Caco-2 (cell line): ENCODE data around the gene VPS45. TPM values are rescaled to one million over a fixed set of nuclear protein-coding genes. Genes with fewer than 3 reads are reported as not detected.

Experiments used
- BruUV-seq: library from RNA; stranded (reverse); fragments of 400-500 nt; replicated peaks from 2 replicates; lab custom pipeline; 2021; lab: Mats Ljungman, UMichigan
- CTCF ChIA-PET: fragments of 300-600 bp; sonication (Branson Sonifier 250); formaldehyde crosslinking; loops from one replicate; lab custom pipeline; 2022; ENCODE audit warnings: antibody characterized with exemption; lab: Charles Lee
- POLR2A ChIA-PET: fragments of 300-600 bp; sonication (Branson Sonifier 250); formaldehyde crosslinking; loops from one replicate; lab custom pipeline; 2022; ENCODE audit warnings: antibody characterized with exemption; lab: Charles Lee
- DNase-seq, 2 experiments: peaks; one replicate each; pipeline versions ENCODE4 v3.0.0 to v3.0.0-alpha.2; 2020 to 2022
- H3K27me3 ChIP-seq: replicated peaks from 2 replicates; pipeline ENCODE4 v1.6.0; 2011; ENCODE audit warnings: low read length; ENCODE audit not compliant: control insufficient read depth, insufficient read depth
- H3K36me3 ChIP-seq: 2 replicates; pipeline ENCODE4 v1.5.1; 2011; ENCODE audit warnings: low read length; ENCODE audit not compliant: control insufficient read depth, insufficient read depth
- H3K4me1 ChIP-seq: fragments of 250-450 bp; sonication (Bioruptor Pico); 2 replicates; pipeline ENCODE4 v1.5.1; 2020; ENCODE audit warnings: mild to moderate bottlenecking
- H3K4me3 ChIP-seq: 2 replicates; pipeline ENCODE4 v1.5.1; 2011; ENCODE audit warnings: low read depth, mild to moderate bottlenecking, control low read depth, low read length
- H3K9me3 ChIP-seq: fragments of 250-450 bp; sonication (Bioruptor Pico); 2 replicates; pipeline ENCODE4 v1.5.1; 2020; ENCODE audit warnings: mild to moderate bottlenecking, moderate library complexity
- H3K27ac Mint-ChIP-seq: one replicate; pipeline ENCODE4 v1.8.0; 2022; ENCODE audit warnings: mixed read lengths; ENCODE audit not compliant: unreplicated experiment
- H3K27me3 Mint-ChIP-seq: one replicate; pipeline ENCODE4 v1.8.0; 2022; ENCODE audit warnings: mixed read lengths; ENCODE audit not compliant: insufficient read depth, unreplicated experiment
- H3K36me3 Mint-ChIP-seq: one replicate; pipeline ENCODE4 v1.8.0; 2022; ENCODE audit warnings: mild to moderate bottlenecking, mixed read lengths; ENCODE audit not compliant: insufficient read depth, unreplicated experiment
- H3K4me1 Mint-ChIP-seq: one replicate; pipeline ENCODE4 v1.8.0; 2022; ENCODE audit warnings: low read depth, mixed read lengths; ENCODE audit not compliant: unreplicated experiment
- H3K4me3 Mint-ChIP-seq: one replicate; pipeline ENCODE4 v1.8.0; 2022; ENCODE audit warnings: mild to moderate bottlenecking, moderate library complexity, mixed read lengths; ENCODE audit not compliant: unreplicated experiment
- H3K9me3 Mint-ChIP-seq: one replicate; pipeline ENCODE4 v1.8.0; 2022; ENCODE audit warnings: mixed read lengths; ENCODE audit not compliant: unreplicated experiment
- CTCF ChIP-seq, 2 experiments: fragments of 200-600 bp in 1 of 2; IDR thresholded peaks; 1 replicate in 1 of 2; 2 replicates in 1 of 2; pipeline versions ENCODE4 v1.5.1 to v1.8.0; 2011 to 2022; ENCODE audit warnings: antibody characterized with exemption in 1 of 2, control low read depth in 1 of 2, inconsistent platforms in 1 of 2, low read depth in 1 of 2, low read length in 1 of 2, mild to moderate bottlenecking in 1 of 2, moderate library complexity in 1 of 2; ENCODE audit not compliant: insufficient read depth in 1 of 2, severe bottlenecking in 1 of 2, unreplicated experiment in 1 of 2
- intact Hi-C: fragments of 100-400 bp; cut with micrococcal nuclease; formaldehyde crosslinking; loops from one replicate; pipeline ENCODE4 v1.10.0; 2022; ENCODE audit not compliant: unreplicated experiment
- total RNA-seq: library from RNA; stranded (reverse); gene quantifications from 2 replicates; pipeline ENCODE4 v1.2.3, GENCODE V29; 2022

Gene VPS45
- total RNA-seq, 1 experiment from 2014 or later = 19.8 TPM

GRCh38 chr1:150173141-150173585 is 105.6 kb downstream of the VPS45 start:
- BruUV-seq = no TSS peak
- CTCF ChIA-PET = interaction anchor here (1.4 kb wide), 1 partner anchor 14 kb away, joined by 7 read pairs; no protein-coding TSS in a partner anchor

GRCh38 chr1:150176593-150176992 is 109.0 kb downstream of the VPS45 start:
- Mint-ChIP-seq H3K36me3 (no peaks in the 10 kb centered on the region), H3K27me3 (no peaks in the 10 kb centered on the region), H3K9me3 (no peaks in the 10 kb centered on the region), H3K4me1 (peaks cover 22% of the 10 kb centered on the region), H3K4me3 (no peak overlapping the region), H3K27ac (no peak overlapping the region)
- TF ChIP-seq CTCF (IDR thresholded peaks at IDR 0.05; ENCODE audit: insufficient read depth in 1 of 2, low read depth in 1 of 2, low read length in 1 of 2, severe bottlenecking in 1 of 2, unreplicated experiment in 1 of 2) = no peak
- H3K4me1 ChIP-seq = peaks cover 17% of the 10 kb centered on the region
- H3K9me3 ChIP-seq = no peaks in the 10 kb centered on the region
- intact Hi-C loops = no loop called here
- CTCF ChIA-PET = no interaction called here
- BruUV-seq = no TSS peak
- DNase-seq = no peak
- no peak overlapping the region for H3K4me3 ChIP-seq
- no peaks in the 10 kb centered on the region for H3K36me3 ChIP-seq
- no peaks in the 10 kb centered on the region for H3K27me3 ChIP-seq
- POLR2A ChIA-PET = no interaction called here

More at GRCh38 chr1:150173141-150173585, 105.6 kb downstream of the VPS45 start:
- Mint-ChIP-seq H3K9me3 (no peaks in the 10 kb centered on the region), H3K4me3 (no peak overlapping the region), H3K36me3 (no peaks in the 10 kb centered on the region), H3K27ac (peak overlapping the region; percentile 31), H3K27me3 (no peaks in the 10 kb centered on the region), H3K4me1 (peaks cover 22% of the 10 kb centered on the region)
- no peak for DNase-seq
- TF ChIP-seq CTCF (IDR thresholded peaks at IDR 0.05; ENCODE audit: insufficient read depth in 1 of 2, low read depth in 1 of 2, low read length in 1 of 2, severe bottlenecking in 1 of 2, unreplicated experiment in 1 of 2) = no peak
- POLR2A ChIA-PET = no interaction called here
- Histone ChIP-seq H3K4me1 (peaks cover 17% of the 10 kb centered on the region), H3K4me3 (no peak overlapping the region), H3K36me3 (no peaks in the 10 kb centered on the region), H3K27me3 (no peaks in the 10 kb centered on the region), H3K9me3 (no peaks in the 10 kb centered on the region)
- intact Hi-C loops = no loop called here

DNA sequence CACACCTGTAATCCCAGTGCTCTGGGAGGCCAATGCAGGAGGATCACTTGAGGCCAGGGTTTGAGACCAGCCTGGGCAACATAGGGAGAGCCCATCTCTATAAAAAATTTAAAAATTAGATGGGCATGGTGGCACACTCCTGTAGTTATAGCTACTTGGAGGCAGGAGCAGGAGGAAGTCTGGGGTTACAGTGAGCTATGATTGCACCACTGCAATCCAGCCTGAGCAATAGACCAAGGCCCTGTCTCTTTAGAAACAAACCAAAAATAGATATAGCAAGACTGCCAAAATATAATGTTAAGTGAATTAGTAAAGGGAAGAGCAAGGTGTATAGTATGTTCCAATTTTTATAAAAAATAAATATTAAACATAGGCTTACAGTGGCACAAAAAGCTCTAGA is 111.0 kb downstream of the VPS45 start:
- H3K9me3 Mint-ChIP-seq = no peaks in the 10 kb centered on the region
- intact Hi-C loops = no loop called here
- H3K4me1 ChIP-seq = peaks cover 1% of the 10 kb centered on the region
- H3K36me3 Mint-ChIP-seq = no peaks in the 10 kb centered on the region
- peaks cover 2% of the 10 kb centered on the region for H3K4me1 Mint-ChIP-seq
- BruUV-seq = no TSS peak
- no peak for TF ChIP-seq CTCF (IDR thresholded peaks at IDR 0.05; ENCODE audit: insufficient read depth in 1 of 2, low read depth in 1 of 2, low read length in 1 of 2, severe bottlenecking in 1 of 2, unreplicated experiment in 1 of 2)
- no peaks in the 10 kb centered on the region for H3K36me3 ChIP-seq
- no peak for DNase-seq
- no peak overlapping the region for H3K4me3 Mint-ChIP-seq
- no peak overlapping the region for H3K27ac Mint-ChIP-seq
- POLR2A ChIA-PET = interaction anchor here (0.7 to 1.3 kb wide), 3 partner anchors 9 to 291 kb away, joined by 3 to 4 read pairs (median 3); a partner anchor contains a TSS
- no peaks in the 10 kb centered on the region for H3K27me3 Mint-ChIP-seq
- no peaks in the 10 kb centered on the region for H3K9me3 ChIP-seq
- no peaks in the 10 kb centered on the region for H3K27me3 ChIP-seq
- no peak overlapping the region for H3K4me3 ChIP-seq
- CTCF ChIA-PET = interaction anchor here (0.8 to 1.0 kb wide), 2 partner anchors 9 kb away, joined by 4 to 7 read pairs; no protein-coding TSS in a partner anchor
